ENCODE results near the gene DUSP22.

- no peak for TF ChIP-seq POLR2AphosphoS5 (IDR thresholded peaks at IDR 0.05; ENCODE audit: low read depth, low read length)
- TF ChIP-seq MXI1 (IDR thresholded peaks at IDR 0.05; ENCODE audit: low read depth, low read length) = no peak
- no peak for TF ChIP-seq PBX3 (IDR thresholded peaks at IDR 0.05)
- TF ChIP-seq TAF1 (IDR thresholded peaks at IDR 0.05; ENCODE audit: borderline replicate concordance, low read depth, low read length) = no peak
- no peak for TF ChIP-seq CTCF (IDR thresholded peaks at IDR 0.05)
- TF ChIP-seq NFIC (IDR thresholded peaks at IDR 0.05; ENCODE audit: borderline replicate concordance) = no peak
- no peak for TF ChIP-seq ELF1 (IDR thresholded peaks at IDR 0.05)
- TF ChIP-seq JUND (IDR thresholded peaks at IDR 0.05) = no peak
Measured at GRCh38 chr6:340186-340955, 48.1 kb downstream of the DUSP22 start.
